Peyer's patch (tissue), 4 donors: ENCODE measurements around the gene SEMA5A.

Source experiments
- CTCF ChIP-seq, 6 experiments: fragments of 450-650 bp in 4 of 6; fragments of 200-600 bp in 2 of 6; sonication (generic) in 1 of 6; IDR thresholded peaks; one replicate each; pipeline ENCODE4 v1.5.1; 2017 to 2019; ENCODE audit warnings: antibody characterized with exemption in 6 of 6, mild to moderate bottlenecking in 3 of 6, moderate library complexity in 1 of 6
- POLR2A ChIP-seq, 2 donors: fragments of 450-650 bp; IDR thresholded peaks; one replicate each; pipeline ENCODE4 v1.5.1; 2017; ENCODE audit warnings: antibody characterized with exemption in 2 of 2, mild to moderate bottlenecking in 2 of 2, moderate library complexity in 2 of 2

- no peak for TF ChIP-seq CTCF (IDR thresholded peaks at IDR 0.05)
- no peak for TF ChIP-seq POLR2A (IDR thresholded peaks at IDR 0.05)
Observed at GRCh38 chr5:9169557-9169902, 376.3 kb downstream of the SEMA5A start.
